GM10847 (cell line): ENCODE measurements around the gene NMT1.

Experiments used
- POLR2A ChIP-seq: IDR thresholded peaks from 2 replicates; pipeline ENCODE4 v1.6.1; 2011; ENCODE audit not compliant: insufficient read length; ENCODE audit errors: extremely low read depth

NMT1 gene

DNA sequence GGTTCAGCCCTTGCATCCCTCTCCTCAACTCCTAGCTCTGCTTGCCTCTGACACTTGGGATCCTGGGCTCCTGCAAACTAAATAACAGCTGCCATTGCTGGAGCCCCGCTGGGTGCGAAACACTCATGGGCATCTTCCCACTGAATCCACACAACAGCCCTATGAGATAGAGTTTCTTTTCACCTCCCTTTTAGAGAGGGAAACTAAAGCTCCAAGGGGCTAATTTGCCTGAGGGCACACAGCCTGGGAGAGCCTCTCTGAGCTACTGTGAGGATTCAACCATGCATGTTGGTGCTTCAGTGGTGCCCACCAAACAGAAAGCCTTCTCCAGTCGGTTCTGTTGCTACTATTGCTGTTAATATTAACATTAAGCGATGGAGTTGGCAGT is 78.4 kb downstream of the NMT1 start:
- no peak for TF ChIP-seq POLR2A

DNA sequence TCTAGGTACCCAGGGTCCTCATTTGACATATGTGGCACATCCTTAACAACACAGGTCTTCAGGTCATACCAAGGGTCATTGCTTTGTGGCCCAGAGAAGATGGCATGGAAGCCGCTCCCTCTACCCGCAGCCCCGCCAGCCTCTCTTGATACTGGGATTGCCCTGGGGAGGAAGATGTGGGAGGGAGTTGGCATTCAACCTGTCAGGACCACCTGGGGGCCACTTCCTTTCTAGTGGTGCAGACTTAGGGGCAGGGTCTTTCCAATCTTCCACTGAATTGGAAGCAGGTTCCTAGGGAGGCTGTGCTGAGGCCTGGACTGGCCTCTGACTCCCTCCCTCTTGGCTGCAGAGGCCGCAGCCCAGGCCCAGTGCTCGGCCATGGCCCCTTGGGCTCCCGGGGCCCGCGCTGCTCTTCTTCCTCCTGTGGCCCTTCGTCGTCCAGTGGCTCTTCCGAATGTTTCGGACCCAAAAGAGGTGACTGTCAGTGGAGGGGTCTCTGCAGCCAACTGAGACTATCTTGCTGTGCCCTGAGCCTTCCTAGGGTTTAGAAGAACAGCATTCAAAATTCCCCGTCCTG is 82.1 kb downstream of the NMT1 start:
- no peak for TF ChIP-seq POLR2A

DNA sequence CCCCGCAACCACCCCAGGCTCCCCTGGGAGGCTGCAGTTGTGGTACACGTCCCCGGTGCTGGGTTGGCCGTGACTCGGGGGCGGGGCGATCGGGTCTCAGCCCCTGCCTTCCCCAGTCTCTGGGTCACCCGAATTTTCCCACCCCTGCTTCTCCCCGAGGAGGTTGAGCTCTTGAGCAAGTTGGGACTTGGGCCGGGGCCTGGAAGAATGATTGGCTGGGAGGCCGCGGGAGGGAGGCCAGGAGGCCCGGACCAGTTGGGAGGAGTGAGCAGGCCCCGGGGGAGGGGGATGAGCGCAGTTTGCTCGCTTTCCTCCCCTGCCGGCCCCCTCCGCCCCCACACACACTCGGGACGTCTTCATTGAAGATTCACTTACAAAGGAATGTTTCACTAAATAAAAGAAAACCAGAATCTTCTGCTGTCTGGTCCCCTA is 82.7 kb downstream of the NMT1 start:
- no peak for TF ChIP-seq POLR2A

DNA sequence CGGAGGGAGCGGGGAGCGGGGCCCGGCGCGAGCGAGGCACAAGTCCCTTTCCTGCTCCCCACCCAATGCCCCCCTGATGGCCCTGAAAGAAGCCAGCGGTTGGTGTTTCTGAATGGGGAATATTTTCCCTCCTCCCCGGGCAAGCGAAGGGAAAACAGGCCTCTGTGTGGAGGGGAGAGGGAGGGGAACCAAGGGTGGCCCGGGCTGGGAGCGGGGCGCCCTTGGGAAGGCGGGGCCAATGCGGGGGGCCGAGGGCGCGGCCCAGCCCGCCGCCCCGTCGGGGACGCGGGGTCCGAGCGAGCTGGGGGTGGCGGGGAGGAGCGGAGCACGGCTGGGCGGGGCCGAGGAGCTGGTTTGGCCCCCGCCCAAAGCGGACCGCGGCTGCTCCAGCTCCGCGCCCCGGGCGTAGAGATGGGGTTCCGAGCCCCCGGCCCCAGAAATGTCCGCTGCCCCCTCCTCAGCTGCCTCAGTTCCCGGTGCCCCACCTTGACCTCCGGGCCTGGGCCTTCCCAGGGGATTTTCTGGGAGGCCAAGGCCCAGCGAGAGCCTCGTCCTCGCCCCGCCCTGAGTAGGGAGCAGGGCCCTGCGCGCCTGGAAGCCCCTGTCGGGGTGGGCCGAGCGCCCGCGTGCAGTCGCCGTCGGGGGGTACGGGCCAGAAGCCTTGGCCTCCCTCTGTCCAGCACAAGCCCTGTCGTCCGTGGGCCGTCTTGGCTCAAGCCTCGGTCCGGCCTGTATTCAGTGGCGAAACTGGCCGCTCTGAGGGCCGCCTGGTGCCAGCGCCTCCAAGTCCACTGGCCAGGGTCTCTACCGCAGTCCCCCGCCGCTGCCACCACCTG is 83.3 kb downstream of the NMT1 start:
- no peak for TF ChIP-seq POLR2A

DNA sequence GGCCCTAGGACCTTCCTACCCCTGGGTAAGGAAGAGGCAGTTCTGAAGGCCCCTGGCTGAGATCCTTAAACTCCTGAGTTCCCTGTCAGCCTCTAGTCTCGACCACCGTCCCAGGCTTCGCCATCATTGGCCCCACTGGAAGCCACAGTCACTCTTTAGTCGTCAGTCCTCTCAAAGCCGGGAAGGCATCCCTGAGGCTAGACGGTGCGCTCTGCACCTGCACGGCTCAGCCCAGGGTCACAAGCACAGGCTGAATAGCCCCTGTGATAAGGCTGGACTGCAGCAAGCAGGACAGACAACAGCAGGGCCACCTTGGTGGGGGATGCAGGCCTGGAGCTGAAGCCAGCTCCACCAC is 83.9 kb downstream of the NMT1 start:
- no peak for TF ChIP-seq POLR2A

DNA sequence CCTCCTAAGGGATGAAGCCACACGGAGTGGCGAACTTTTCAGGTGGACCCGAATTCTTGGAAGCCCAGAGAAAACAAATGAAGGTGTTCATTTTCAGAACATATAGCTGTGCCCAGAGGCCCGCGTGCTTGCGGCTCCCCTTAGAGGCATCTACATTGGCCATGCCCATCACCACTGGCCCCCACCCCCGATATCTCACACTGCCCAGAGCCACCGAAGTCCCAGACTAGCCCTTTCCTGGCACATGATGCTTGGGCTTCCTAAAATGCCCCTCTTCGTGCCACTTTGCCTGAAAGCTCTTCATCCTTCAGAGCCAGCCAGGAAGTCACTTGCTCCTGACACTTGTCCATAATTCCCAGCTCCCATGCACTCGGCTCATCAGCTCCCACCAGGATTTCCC is 85.0 kb downstream of the NMT1 start:
- TF ChIP-seq POLR2A: no peak

DNA sequence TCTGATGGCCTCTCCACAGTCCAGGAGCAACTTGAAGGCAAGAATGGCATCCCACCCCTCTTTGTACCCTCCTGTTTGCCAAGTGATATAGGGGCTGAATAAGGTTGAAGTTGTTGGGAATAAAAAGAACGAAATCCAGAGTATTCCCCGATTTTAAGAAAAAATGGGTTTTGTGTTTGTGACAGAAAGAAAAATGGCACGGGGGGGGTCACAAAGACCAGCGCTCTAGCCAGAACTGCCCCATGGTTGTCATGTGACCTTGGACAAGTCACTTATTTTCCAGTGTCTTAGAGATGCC is 85.4 kb downstream of the NMT1 start:
- TF ChIP-seq POLR2A: no peak

DNA sequence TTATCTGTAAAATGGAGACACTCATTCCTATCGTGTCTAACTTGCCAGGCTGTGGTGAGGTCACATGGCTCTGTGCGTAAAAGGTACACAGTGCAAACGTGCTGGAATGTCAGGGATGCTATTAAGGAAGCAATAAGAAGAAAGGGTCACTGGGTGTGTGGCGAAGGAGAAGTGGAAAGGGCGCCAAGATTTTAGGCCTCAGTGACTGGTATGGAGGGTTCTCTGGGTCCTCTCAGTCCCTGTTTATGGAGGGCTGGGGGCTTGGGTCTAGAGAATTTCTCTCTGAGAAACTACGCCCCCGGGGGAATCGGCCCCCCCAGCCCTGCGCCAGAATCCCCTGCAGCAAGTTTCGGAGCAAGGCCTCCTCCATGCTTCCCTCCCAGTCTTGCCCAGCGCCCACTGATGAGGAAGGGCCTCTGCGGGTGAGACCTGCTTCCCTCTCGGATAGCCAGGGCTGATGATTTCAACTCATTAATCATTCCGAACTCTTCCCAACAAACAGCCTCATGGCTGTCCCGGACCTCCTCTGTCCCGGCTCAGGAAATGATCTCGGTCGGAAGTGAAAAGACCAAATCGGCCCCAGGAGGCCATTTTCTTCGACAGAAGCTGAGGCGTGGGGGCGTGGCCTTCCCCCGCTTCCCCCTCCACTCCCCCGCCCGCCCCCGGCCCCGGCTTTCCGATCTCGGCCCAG is 85.9 kb downstream of the NMT1 start:
- TF ChIP-seq POLR2A: peak; percentile 50

DNA sequence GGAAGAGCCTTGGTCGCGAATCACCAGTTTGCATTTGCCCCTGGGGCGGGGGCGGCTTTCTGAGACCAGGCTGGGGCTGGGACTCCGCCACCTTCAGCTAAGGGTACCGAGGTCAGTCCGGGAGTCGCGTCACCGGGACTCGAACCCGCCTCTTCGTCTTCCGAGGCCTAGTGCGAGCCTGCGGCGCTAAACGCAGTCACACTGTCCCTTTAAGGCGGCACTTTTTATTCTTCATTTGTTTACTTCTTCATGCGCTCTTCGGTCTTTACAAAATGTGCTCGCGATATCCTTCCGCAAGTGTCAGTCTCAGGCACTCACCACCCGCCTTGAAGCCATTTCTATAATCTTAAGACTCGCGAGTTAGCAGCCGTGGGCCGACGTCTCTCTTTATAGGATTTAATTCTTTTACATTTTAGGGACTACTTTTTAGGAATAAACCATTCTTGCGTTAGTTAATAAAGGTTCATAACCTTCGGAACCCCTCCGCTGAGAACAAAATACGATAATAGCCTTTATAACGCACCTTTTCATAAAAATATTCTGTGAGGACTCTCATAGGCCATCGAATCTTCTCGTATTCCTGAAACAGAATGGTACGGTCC is 86.6 kb downstream of the NMT1 start:
- TF ChIP-seq POLR2A: no peak

DNA sequence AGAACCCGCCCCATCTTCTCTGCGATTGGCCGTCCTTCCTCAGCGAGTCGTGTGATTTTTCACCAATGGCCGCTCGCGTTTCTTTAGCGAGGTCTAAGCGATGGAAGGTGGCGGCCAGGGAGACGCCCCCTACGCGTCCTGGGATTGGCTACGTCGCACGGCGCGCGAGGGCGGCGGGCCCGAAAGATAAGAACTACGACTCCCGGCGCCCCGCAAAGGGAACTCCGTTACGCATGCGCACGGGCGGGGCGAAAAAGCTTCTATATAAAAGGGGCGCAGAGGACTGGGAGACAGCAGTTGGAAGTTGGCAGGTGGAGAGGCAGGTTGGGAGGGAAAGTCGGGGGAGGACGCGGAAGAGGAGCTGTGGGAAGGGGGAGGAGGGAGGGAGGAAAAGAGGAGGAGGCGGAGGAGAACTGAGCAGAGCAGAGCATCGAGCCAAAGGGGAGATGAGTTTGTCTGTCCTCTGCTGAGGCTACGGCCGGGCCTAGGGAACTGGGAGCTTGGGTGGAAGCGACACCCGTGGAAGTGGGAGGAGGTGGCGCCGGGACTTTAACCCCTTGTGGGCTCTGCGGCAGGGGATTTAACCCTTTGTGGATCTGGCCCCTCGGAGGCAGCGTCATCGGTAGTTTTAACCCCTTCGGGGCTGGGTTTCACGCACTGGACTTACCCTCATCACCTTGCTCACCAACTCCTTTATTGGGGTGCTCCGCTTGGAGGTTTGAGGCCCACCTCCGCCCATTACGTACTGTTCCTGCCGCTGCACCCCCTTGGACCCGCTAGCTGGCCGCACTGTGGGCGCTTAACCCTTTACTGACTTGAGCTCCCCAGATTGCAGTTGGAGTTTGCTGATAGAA is 87.3 kb downstream of the NMT1 start, which contains the start of gene HEXIM1:
Gene HEXIM1 (plus strand): TSS at position 293 of the 854 bp plus-strand sequence. CDS start 716 bp downstream, outside the sequence.
- TF ChIP-seq POLR2A: peak; percentile 100

DNA sequence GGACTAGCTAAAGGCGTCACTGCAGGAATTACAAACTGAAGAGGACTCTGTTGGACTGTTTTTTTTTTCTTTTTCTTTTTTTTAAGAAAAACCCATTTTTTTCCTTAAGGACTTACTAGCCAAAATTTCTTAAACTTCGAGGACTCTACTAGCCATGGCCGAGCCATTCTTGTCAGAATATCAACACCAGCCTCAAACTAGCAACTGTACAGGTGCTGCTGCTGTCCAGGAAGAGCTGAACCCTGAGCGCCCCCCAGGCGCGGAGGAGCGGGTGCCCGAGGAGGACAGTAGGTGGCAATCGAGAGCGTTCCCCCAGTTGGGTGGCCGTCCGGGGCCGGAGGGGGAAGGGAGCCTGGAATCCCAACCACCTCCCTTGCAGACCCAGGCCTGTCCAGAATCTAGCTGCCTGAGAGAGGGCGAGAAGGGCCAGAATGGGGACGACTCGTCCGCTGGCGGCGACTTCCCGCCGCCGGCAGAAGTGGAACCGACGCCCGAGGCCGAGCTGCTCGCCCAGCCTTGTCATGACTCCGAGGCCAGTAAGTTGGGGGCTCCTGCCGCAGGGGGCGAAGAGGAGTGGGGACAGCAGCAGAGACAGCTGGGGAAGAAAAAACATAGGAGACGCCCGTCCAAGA is 88.0 kb downstream of the NMT1 start:
- TF ChIP-seq POLR2A: peak; percentile 7

DNA sequence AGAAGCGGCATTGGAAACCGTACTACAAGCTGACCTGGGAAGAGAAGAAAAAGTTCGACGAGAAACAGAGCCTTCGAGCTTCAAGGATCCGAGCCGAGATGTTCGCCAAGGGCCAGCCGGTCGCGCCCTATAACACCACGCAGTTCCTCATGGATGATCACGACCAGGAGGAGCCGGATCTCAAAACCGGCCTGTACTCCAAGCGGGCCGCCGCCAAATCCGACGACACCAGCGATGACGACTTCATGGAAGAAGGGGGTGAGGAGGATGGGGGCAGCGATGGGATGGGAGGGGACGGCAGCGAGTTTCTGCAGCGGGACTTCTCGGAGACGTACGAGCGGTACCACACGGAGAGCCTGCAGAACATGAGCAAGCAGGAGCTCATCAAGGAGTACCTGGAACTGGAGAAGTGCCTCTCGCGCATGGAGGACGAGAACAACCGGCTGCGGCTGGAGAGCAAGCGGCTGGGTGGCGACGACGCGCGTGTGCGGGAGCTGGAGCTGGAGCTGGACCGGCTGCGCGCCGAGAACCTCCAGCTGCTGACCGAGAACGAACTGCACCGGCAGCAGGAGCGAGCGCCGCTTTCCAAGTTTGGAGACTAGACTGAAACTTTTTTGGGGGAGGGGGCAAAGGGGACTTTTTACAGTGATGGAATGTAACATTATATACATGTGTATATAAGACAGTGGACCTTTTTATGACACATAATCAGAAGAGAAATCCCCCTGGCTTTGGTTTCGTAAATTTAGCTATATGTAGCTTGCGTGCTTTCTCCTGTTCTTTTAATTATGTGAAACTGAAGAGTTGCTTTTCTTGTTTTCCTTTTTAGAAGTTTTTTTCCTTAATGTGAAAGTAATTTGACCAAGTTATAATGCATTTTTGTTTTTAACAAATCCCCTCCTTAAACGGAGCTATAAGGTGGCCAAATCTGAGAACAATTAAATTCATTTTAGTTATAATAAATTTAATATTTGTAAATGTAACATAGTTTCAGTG is 88.8 kb downstream of the NMT1 start:
- no peak for TF ChIP-seq POLR2A
